Measurements from ENCODE around the gene IL1RAP.

The IL1RAP gene

GRCh38 chr3:190589326-190589725 lies 75.4 kb downstream of the IL1RAP start:
- TF ChIP-seq CTCF (IDR thresholded peaks at IDR 0.05): no peak
- H2AFZ ChIP-seq: no peak overlapping the region

GRCh38 chr3:190591080-190591479 lies 77.2 kb downstream of the IL1RAP start:
- no peak overlapping the region for H3K27ac ChIP-seq
- H3K27me3 ChIP-seq (ENCODE audit: control insufficient read depth, insufficient read depth, low read length): no peaks in the 10 kb centered on the region
- no peaks in the 10 kb centered on the region for H3K36me3 ChIP-seq (ENCODE audit: control insufficient read depth, insufficient read depth, low read length)
- no peaks in the 10 kb centered on the region for H3K79me2 ChIP-seq
- no peak overlapping the region for H3K4me3 ChIP-seq (ENCODE audit: low read depth, low read length)
- H3K9me3 ChIP-seq (ENCODE audit: control insufficient read depth, low read length): no peaks in the 10 kb centered on the region
- H3K4me2 ChIP-seq (ENCODE audit: low read length): no peak overlapping the region
- no peak overlapping the region for H2AFZ ChIP-seq
- no peak overlapping the region for H3K9ac ChIP-seq
- no peak for TF ChIP-seq CTCF (IDR thresholded peaks at IDR 0.05)
- H3K4me1 ChIP-seq: peaks cover 5% of the 10 kb centered on the region

More at GRCh38 chr3:190589326-190589725, 75.4 kb downstream of the IL1RAP start:
- H3K27ac ChIP-seq: no peak overlapping the region
- no peak overlapping the region for H3K4me3 ChIP-seq (ENCODE audit: low read depth, low read length)
- no peaks in the 10 kb centered on the region for H3K27me3 ChIP-seq (ENCODE audit: control insufficient read depth, insufficient read depth, low read length)
- no peaks in the 10 kb centered on the region for H3K36me3 ChIP-seq (ENCODE audit: control insufficient read depth, insufficient read depth, low read length)
- H3K9me3 ChIP-seq (ENCODE audit: control insufficient read depth, low read length): no peaks in the 10 kb centered on the region
- peaks cover 8% of the 10 kb centered on the region for H3K4me1 ChIP-seq
- H3K4me2 ChIP-seq (ENCODE audit: low read length): no peak overlapping the region
- H3K79me2 ChIP-seq: no peaks in the 10 kb centered on the region
- H3K9ac ChIP-seq: no peak overlapping the region

GRCh38 chr3:190593075-190593474 lies 79.2 kb downstream of the IL1RAP start:
- H2AFZ ChIP-seq: no peak overlapping the region
- no peaks in the 10 kb centered on the region for H3K27me3 ChIP-seq (ENCODE audit: control insufficient read depth, insufficient read depth, low read length)
- no peak overlapping the region for H3K4me3 ChIP-seq (ENCODE audit: low read depth, low read length)
- no peak for TF ChIP-seq CTCF (IDR thresholded peaks at IDR 0.05)
- H3K79me2 ChIP-seq: no peaks in the 10 kb centered on the region
- no peaks in the 10 kb centered on the region for H3K9me3 ChIP-seq (ENCODE audit: control insufficient read depth, low read length)
- no peak overlapping the region for H3K9ac ChIP-seq
- no peaks in the 10 kb centered on the region for H3K4me1 ChIP-seq
- no peaks in the 10 kb centered on the region for H3K36me3 ChIP-seq (ENCODE audit: control insufficient read depth, insufficient read depth, low read length)
- H3K27ac ChIP-seq: no peak overlapping the region
- H3K4me2 ChIP-seq (ENCODE audit: low read length): no peak overlapping the region

- Histone ChIP-seq H3K9me3 (ENCODE audit: control insufficient read depth, low read length) (no peaks in the 10 kb centered on the region), H3K9ac (no peak overlapping the region), H3K4me2 (ENCODE audit: low read length) (no peak overlapping the region), H3K79me2 (no peaks in the 10 kb centered on the region), H3K4me3 (ENCODE audit: low read depth, low read length) (no peak overlapping the region), H3K27me3 (ENCODE audit: control insufficient read depth, insufficient read depth, low read length) (no peaks in the 10 kb centered on the region), H3K4me1 (no peaks in the 10 kb centered on the region), H3K36me3 (ENCODE audit: control insufficient read depth, insufficient read depth, low read length) (no peaks in the 10 kb centered on the region), H3K27ac (no peak overlapping the region), H2AFZ (no peak overlapping the region)
- TF ChIP-seq CTCF (IDR thresholded peaks at IDR 0.05): no peak
Observed at GRCh38 chr3:190594171-190594570, 80.3 kb downstream of the IL1RAP start.

GRCh38 chr3:190595179-190595795 lies 81.4 kb downstream of the IL1RAP start:
- Histone ChIP-seq H3K36me3 (ENCODE audit: control insufficient read depth, insufficient read depth, low read length) (no peaks in the 10 kb centered on the region), H3K4me3 (ENCODE audit: low read depth, low read length) (no peak overlapping the region), H3K4me1 (no peaks in the 10 kb centered on the region), H3K27ac (no peak overlapping the region), H2AFZ (no peak overlapping the region), H3K4me2 (ENCODE audit: low read length) (no peak overlapping the region), H3K79me2 (no peaks in the 10 kb centered on the region), H3K9ac (no peak overlapping the region), H3K27me3 (ENCODE audit: control insufficient read depth, insufficient read depth, low read length) (no peaks in the 10 kb centered on the region), H3K9me3 (ENCODE audit: control insufficient read depth, low read length) (no peaks in the 10 kb centered on the region)
- TF ChIP-seq CTCF (IDR thresholded peaks at IDR 0.05): no peak

All from parathyroid adenoma (tissue), 2 donors.